NB4 (cell line): ENCODE results near the gene VASH1.
"Not testable (repeated sequence)": the region's sequence is repeated elsewhere in the genome, so short reads cannot be mapped to it uniquely, and the experiment has no call there.

Experiments used
- POLR2A ChIP-seq: IDR thresholded peaks from 2 replicates; pipeline ENCODE4 v1.6.1; 2011; ENCODE audit warnings: mild to moderate bottlenecking; ENCODE audit not compliant: insufficient read length; ENCODE audit errors: extremely low read depth
- TF ChIP-seq, protein P1 (sequence below): IDR thresholded peaks from one replicate; pipeline ENCODE4 v1.5.1; 2012; ENCODE audit warnings: low read depth, low read length

DNA sequence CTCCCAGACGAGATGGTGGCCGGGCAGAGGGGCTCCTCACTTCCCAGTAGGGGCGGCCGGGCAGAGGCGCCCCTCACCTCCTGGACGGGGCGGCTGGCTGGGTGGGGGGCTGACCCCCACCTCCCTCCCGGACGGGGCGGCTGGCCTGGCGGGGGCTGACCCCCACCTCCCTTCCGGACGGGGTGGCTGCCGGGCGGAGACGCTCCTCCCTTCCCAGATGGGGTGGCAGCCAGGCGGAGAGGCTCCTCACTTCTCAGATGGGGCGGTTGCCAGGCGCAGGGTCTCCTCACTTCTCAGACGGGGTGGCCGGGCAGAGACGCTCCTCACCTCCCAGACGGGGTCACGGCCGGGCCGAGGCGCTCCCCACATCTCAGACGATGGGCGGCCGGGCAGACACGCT is 26.8 kb upstream of the VASH1 start:
- TF ChIP-seq POLR2A = not testable (repeated sequence)
- TF ChIP-seq, protein P1, sequence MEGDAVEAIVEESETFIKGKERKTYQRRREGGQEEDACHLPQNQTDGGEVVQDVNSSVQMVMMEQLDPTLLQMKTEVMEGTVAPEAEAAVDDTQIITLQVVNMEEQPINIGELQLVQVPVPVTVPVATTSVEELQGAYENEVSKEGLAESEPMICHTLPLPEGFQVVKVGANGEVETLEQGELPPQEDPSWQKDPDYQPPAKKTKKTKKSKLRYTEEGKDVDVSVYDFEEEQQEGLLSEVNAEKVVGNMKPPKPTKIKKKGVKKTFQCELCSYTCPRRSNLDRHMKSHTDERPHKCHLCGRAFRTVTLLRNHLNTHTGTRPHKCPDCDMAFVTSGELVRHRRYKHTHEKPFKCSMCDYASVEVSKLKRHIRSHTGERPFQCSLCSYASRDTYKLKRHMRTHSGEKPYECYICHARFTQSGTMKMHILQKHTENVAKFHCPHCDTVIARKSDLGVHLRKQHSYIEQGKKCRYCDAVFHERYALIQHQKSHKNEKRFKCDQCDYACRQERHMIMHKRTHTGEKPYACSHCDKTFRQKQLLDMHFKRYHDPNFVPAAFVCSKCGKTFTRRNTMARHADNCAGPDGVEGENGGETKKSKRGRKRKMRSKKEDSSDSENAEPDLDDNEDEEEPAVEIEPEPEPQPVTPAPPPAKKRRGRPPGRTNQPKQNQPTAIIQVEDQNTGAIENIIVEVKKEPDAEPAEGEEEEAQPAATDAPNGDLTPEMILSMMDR = not testable (repeated sequence)
